Esophagus squamous epithelium (tissue), 5 donors: Measurements from ENCODE around the gene SMIM12. TPM values are rescaled to one million over a fixed set of nuclear protein-coding genes. Genes with fewer than 3 reads are reported as not detected.

Experiments used
- DNase-seq: peaks from one replicate; lab custom pipeline; 2025; lab: John Stamatoyannopoulos, UW
- H3K27ac ChIP-seq, 4 donors: fragments of 200-600 bp; sonication (generic); one replicate each; pipeline ENCODE4 v1.5.1; 2016 to 2019; ENCODE audit warnings: mild to moderate bottlenecking in 1 of 4
- H3K27me3 ChIP-seq, 4 donors: fragments of 200-600 bp; sonication (generic); 1 replicate in 3 of 4; 2 replicates in 1 of 4; pipeline versions ENCODE4 v1.5.1 to v1.6.0; 2017 to 2021; ENCODE audit warnings: antibody characterized with exemption in 1 of 4
- H3K36me3 ChIP-seq, 3 donors: fragments of 200-600 bp; sonication (generic); one replicate each; pipeline ENCODE4 v1.5.1; 2016 to 2019
- H3K4me1 ChIP-seq, 3 donors: fragments of 200-600 bp; sonication (generic); one replicate each; pipeline ENCODE4 v1.5.1; 2017 to 2019
- H3K4me3 ChIP-seq, 4 donors: fragments of 200-600 bp; sonication (generic); 1 replicate in 3 of 4; 2 replicates in 1 of 4; pipeline ENCODE4 v1.5.1; 2016 to 2019; ENCODE audit warnings: mild to moderate bottlenecking in 2 of 4, moderate library complexity in 1 of 4
- H3K9me3 ChIP-seq, 3 donors: fragments of 200-600 bp; sonication (generic); one replicate each; pipeline ENCODE4 v1.5.1; 2016 to 2019
- CTCF ChIP-seq, 6 experiments: fragments of 450-650 bp in 4 of 6; fragments of 200-600 bp in 2 of 6; sonication (generic) in 2 of 6; IDR thresholded peaks; one replicate each; pipeline ENCODE4 v1.5.1; 2016 to 2019; ENCODE audit warnings: antibody characterized with exemption in 6 of 6, mild to moderate bottlenecking in 4 of 6, moderate library complexity in 4 of 6
- POLR2A ChIP-seq, 4 donors: fragments of 450-650 bp; IDR thresholded peaks; one replicate each; pipeline ENCODE4 v1.6.1; 2017; ENCODE audit warnings: antibody characterized with exemption in 4 of 4, mild to moderate bottlenecking in 4 of 4, moderate library complexity in 3 of 4
- WGBS, 2 donors: methylation state at CpG; one replicate each; pipeline ENCODE4 v1.1.5; 2018; 5-methylcytosine and 5-hydroxymethylcytosine counted together
- intact Hi-C: fragments of 100-400 bp; cut with DNase I; formaldehyde crosslinking; loops from one replicate; pipeline ENCODE4 v1.15.0; 2022
- total RNA-seq, 4 donors: library from RNA; depleted of rRNA; stranded (reverse); fragments of >200 nt; gene quantifications; one replicate each; pipeline ENCODE4 v1.1.0, GENCODE V29; 2016
- donor health status: DM: yes; HTN: yes; CAD: no.

Gene SMIM12
- total RNA-seq, 4 donors from 2014 or later: 29.5 to 41.8 (median 36.0) TPM

- peak overlapping the region; percentile 81 to 90 (median 87) for H3K27ac ChIP-seq
- no peaks in the 10 kb centered on the region for H3K27me3 ChIP-seq
- no peak for TF ChIP-seq POLR2A (IDR thresholded peaks at IDR 0.05)
- no peak for TF ChIP-seq CTCF (IDR thresholded peaks at IDR 0.05)
- no peak for DNase-seq
- H3K4me1 ChIP-seq: peaks cover 5 to 22% (median 12%) of the 10 kb centered on the region in 3 donors
- intact Hi-C loops: no loop called here
- no peaks in the 10 kb centered on the region for H3K36me3 ChIP-seq
- no peaks in the 10 kb centered on the region for H3K9me3 ChIP-seq
- H3K4me3 ChIP-seq: peak overlapping the region; percentile 70 to 81 (median 76)
- WGBS, 2 donors: 2 to 4% methylated on average over 9 to 14 of the region's 25 CpGs
Observed at GRCh38 chr1:34865573-34865972, 6.0 kb upstream of the SMIM12 start.

GRCh38 chr1:34864759-34865158 lies 5.2 kb upstream of the SMIM12 start:
- 61 to 92% methylated on average over 6 to 7 of the region's 8 CpGs for WGBS, 2 donors
- no peaks in the 10 kb centered on the region for H3K9me3 ChIP-seq

GRCh38 chr1:34863501-34863900 lies 4.0 kb upstream of the SMIM12 start:
- no peaks in the 10 kb centered on the region for H3K9me3 ChIP-seq
- H3K36me3 ChIP-seq: no peaks in the 10 kb centered on the region
- H3K4me3 ChIP-seq: no peak overlapping the region
- no peaks in the 10 kb centered on the region for H3K27me3 ChIP-seq
- DNase-seq: no peak
- no peak for TF ChIP-seq CTCF (IDR thresholded peaks at IDR 0.05)
- TF ChIP-seq POLR2A (IDR thresholded peaks at IDR 0.05): no peak
- intact Hi-C loops: no loop called here
- peaks cover 12 to 37% (median 21%) of the 10 kb centered on the region in 3 donors for H3K4me1 ChIP-seq
- H3K27ac ChIP-seq: no peak overlapping the region

More at GRCh38 chr1:34864759-34865158, 5.2 kb upstream of the SMIM12 start:
- Histone ChIP-seq H3K27me3 (no peaks in the 10 kb centered on the region), H3K27ac (no peak overlapping the region), H3K4me1 (peaks cover 5 to 30% (median 17%) of the 10 kb centered on the region in 3 donors), H3K4me3 (no peak overlapping the region), H3K36me3 (no peaks in the 10 kb centered on the region)
- no peak for DNase-seq
- no peak for TF ChIP-seq CTCF (IDR thresholded peaks at IDR 0.05)
- TF ChIP-seq POLR2A (IDR thresholded peaks at IDR 0.05): no peak
- intact Hi-C loops: no loop called here

- Histone ChIP-seq H3K27me3 (no peaks in the 10 kb centered on the region), H3K4me3 (peak overlapping the region; percentile 83 to 98 (median 90)), H3K9me3 (no peaks in the 10 kb centered on the region), H3K36me3 (peaks cover 7 to 27% (median 8%) of the 10 kb centered on the region in 3 donors), H3K4me1 (peaks cover 16 to 59% (median 32%) of the 10 kb centered on the region in 3 donors), H3K27ac (peak overlapping the region; percentile 91 to 96 (median 94))
- TF ChIP-seq CTCF (IDR thresholded peaks at IDR 0.05) (no peak), POLR2A (IDR thresholded peaks at IDR 0.05) (no peak)
- DNase-seq: no peak
- WGBS, 2 donors: 0 to 3% methylated on average over 10 to 12 of the region's 15 CpGs
- intact Hi-C loops: no loop called here
Observed at GRCh38 chr1:34858901-34859445, 576 bp downstream of the SMIM12 start.

GRCh38 chr1:34856697-34857096 lies 2.9 kb downstream of the SMIM12 start:
- Histone ChIP-seq H3K4me3 (no peak overlapping the region), H3K36me3 (peaks cover 7 to 38% (median 8%) of the 10 kb centered on the region in 3 donors), H3K4me1 (peaks cover 16 to 79% (median 47%) of the 10 kb centered on the region in 3 donors), H3K9me3 (no peaks in the 10 kb centered on the region), H3K27me3 (no peaks in the 10 kb centered on the region), H3K27ac (no peak overlapping the region)
- 91% methylated on average over 6 of the region's 6 CpGs for WGBS, 2 donors
- TF ChIP-seq POLR2A (IDR thresholded peaks at IDR 0.05): no peak
- TF ChIP-seq CTCF (IDR thresholded peaks at IDR 0.05): no peak
- intact Hi-C loops: no loop called here
- no peak for DNase-seq
